KBM-7 (cell line): ENCODE results near the gene MARK3.

Experiments used
- DNase-seq: peaks from one replicate; pipeline ENCODE4 v3.0.0-alpha.2; 2015
- in situ Hi-C: fragments of 300-500 bp; cut with MboI; formaldehyde crosslinking; loops from 2 replicates; pipeline ENCODE4 v1.14.3; 2020; ENCODE audit warnings: low sequenced_read_pairs, low pct_unique_long_range_greater_than_20kb, mixed read lengths

Gene MARK3

DNA sequence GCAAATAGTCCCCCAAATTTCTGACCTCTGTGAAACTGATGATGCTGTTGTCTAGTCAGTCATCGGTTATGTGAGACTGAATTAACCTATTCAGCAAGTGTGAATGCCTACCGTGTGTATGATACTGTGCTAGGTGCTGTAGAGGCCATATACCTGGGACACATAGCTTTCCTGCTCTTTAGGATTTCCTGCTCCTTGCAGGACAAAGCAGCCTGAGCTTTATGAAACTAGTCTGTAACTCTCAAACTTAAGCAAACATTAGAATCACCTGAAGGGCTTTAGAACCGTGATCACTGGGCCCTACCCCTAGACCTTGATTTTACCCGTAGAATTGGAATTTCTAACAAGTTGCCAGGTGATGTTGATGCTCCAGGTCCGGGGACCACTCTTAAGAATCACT lies 6.9 kb downstream of the MARK3 start:
- in situ Hi-C loops = no loop called here
- DNase-seq = no peak

DNA sequence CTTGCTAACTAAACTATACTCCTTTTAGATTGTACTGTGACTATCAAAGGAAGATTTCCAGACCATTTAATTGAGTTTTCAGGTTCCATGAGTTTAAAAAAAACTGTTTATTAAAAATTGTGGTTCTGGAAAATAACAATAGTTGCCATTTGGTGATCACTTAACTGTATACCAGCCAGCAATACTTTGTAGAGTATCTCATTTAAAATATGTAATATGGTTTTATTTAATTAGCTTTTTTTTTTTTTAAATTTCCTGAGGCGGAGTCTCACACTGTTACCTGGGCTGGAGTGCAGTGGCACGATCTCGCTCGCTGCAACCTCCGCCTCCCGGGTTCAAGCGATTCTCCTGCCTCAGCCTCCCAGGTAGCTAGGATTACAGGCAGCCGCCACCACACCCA lies 7.4 kb downstream of the MARK3 start:
- no peak for DNase-seq
- in situ Hi-C loops = no loop called here

DNA sequence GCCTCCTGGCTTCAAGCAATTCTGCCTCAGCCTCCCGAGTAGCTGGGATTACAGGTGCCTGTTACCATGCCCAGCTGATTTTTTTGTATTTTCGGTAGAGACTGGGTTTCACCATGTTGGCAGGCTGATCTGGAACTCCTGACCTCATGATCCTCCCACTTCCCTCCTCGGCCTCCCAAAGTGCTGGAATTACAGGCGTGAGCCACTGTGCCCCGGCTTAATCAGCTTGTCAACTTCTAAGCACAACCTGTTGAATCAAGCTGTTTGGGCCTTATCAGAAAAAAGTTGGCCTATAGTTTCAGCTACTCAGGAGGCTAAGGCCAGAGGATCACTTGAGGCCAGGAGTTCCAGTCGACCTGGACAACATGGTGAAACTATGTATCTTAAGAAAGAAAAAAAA lies 7.9 kb downstream of the MARK3 start:
- in situ Hi-C loops = no loop called here
- no peak for DNase-seq

DNA sequence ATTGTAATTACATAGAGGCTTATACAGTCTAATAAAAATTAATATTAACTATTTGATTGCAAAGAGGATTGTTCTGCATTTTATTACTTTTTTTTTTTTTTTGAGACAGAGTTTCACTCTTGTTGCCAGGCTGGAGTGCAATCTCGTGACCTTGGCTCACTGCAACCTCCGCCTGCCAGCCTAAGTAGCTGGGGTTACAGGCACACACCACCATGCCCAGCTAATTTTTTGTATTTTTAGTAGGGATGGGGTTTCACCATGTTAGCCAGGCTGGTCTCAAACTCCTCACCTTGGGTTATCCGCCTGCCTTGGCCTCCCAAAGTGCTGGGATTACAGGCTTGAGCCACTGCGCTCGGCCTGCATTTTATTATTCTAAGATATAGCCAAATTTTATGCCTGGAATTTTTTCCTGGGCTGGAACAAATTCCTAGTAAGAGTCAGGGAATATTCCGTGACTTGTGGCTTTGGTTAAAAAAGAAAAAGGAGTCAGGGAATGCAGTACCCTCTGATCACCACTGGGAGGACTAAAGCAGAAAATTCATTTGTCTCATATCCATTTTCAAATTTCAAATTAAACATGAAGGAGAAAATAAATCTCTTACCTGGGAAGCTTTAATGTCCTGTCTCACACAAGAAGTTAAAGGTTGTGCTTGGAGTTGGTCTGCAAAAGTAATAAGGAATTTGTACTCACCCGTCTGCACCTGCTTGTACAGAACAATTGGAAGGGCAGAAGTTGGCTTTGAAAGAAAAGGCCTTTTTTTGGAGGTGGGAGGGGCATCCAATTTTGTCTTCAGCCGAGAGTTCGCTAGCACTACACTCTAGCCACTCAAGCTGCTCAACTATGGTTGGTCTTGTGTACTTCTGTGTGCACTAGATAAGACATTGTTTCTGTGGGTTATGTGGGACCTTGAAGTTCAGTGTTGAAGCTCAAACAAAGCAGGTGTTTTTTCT lies 8.7 kb downstream of the MARK3 start:
- DNase-seq = peak; percentile 65
- in situ Hi-C loops = no loop called here

DNA sequence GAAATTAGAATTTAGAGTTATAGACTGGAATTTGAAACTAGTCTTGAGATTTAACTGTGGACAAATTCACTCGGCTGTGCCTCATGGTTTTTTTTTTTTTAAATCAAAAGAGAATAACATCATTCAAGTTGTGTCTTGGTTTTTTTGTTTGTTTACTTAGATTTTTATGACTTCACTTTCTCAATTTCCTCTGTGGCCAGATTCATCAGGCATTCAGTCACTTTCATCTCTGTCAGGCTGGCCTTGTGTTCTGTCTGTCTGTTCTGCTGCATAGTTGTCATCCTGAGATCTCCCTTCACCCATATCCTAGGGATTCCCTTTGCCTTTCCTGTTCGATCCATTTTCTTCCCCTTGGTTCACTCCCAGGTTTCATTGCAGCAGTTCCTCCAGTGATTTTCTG lies 10.0 kb downstream of the MARK3 start:
- in situ Hi-C loops = no loop called here
- no peak for DNase-seq

DNA sequence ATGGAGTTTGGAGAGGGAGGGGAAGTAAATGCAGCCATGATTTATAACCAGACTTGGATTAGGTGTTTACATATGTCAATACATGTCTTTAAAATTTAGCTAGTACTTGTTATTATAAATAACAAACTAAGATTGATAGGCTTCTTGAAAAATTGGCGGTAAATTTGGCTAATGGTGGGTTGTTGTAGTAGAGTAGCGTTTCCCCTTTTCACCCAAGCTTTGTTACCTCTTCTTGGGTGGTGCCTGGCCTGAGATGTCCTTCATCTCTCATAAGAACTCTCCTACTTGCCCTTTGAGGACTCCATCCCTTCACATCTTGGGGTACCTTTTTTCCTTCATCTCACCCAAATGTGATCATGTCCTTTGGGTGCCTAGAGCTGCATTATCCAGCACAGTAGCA lies 11.2 kb downstream of the MARK3 start:
- no peak for DNase-seq
- in situ Hi-C loops = no loop called here

DNA sequence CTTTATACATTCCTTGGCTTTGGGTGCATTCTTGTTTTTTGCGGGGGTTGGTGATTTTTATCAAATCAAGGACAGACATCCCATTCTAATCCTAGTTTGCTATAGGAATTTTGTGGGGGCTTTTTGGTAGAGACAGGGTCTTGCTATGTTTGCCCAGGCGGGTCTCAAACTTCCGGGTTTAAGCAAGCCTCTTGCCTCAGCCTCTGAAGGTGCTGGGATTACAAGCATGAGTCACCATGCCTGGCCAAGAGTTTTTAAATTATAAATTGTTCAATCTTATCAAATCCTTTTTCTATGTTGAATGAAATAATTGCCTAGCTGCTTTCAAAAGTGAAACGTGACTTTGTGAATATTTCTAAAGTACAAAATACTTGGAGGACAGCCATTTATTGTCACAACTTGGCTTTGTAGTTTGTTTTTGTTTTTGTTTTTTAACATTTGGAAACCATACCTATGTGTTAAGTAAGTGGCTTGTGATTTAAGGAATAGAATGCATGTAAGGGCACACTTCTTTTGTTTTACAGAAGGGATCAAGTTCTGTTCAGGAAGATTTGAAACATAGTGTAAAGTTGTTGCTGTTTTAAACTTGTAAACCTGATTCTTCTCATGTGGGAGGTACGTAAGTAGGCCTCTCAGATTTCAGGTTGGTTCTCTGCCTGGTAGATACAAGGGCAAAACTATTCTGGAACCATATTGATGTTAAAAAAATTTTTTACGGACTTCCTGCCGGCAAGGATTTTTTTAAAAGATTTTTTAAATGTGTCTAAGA lies 13.4 kb downstream of the MARK3 start:
- peak; percentile 20 for DNase-seq
- in situ Hi-C loops = no loop called here

DNA sequence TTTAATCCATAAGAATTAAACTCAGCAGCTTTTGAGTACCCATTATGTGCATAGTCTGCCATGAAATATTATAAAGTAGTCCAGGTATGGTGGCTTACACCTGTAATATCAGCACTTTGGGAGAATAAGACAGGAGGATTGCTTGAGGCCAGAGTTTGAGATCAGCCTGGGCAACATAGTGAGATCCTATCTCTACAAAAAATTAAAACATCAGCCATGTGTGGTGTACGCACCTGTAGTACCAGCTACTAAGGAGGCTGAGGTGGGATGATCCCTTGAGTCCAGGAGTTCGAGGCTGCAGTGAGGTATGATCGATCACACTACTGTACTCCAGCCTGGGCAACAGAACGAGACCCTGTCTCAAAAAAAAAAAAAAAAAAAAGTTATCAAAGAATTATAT lies 15.3 kb downstream of the MARK3 start:
- in situ Hi-C loops = no loop called here

DNA sequence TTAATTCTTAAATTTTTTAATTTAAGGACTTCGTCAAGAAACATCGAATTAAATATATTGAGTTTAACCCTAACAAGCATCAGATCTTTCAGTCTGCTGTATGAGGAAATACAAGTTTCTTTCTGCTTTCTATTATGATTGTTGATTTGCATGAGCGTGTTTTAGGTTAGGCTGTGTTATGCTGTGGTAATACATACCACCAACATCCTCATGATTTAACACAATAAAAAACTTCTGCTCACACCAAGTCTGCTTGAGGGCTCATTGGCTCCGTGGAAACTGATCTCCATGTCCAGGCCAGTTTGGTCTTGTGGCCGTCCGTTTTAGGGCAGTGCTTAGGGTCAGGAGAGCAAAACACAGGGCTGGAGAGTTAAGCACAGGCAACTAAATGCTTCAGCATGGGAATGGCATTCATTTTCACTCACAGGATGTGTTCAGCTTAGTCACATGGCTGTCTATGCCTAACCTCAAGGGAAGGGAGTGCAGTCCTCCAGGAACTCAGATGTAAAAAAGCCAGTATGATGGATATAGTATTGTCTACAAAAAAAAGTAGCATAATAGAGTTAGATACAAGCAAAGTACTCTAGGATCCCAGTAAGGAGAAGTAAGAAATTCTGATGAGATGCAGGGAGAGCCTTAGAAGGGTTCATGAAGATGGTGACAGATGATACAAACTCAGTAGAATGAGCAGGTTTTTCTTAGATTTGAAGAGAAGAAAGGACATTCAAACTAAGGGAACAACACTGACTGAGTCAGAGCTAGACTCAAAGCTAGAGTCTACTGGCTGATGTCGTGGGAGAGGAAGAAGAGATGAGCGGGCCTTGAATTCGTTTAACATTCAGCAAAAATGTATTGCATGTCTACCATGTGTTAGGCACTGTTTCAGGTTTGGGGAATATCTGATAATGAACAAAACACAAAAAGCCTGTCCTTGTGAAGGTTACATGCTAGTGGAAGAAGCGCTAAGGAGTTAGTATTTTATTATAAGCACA lies 16.3 kb downstream of the MARK3 start:
- in situ Hi-C loops = no loop called here

More for the DNA sequence above, 15.3 kb downstream of the MARK3 start:
- DNase-seq = no peak

DNA sequence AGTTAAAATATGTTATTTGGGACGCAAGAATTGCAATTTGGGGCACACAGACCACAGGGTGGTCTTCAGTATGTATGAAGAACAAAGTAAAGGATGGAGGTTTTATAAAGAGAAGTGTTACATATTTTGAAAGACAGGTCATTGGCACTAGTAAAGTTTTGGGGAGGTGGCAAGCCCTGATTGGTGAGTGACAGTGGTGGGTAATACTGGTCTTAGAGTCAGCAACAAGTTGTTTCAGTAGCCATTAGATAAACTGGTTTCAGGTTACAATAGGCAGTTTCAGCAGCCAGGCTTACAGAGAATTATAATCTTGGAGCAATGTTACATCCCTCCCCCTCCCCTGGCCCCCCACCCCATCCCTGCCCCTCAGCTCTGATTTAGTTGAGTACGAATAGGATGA lies 17.5 kb downstream of the MARK3 start:
- in situ Hi-C loops = no loop called here
- no peak for DNase-seq

More for the DNA sequence above, 16.3 kb downstream of the MARK3 start:
- peak; percentile 35 for DNase-seq

DNA sequence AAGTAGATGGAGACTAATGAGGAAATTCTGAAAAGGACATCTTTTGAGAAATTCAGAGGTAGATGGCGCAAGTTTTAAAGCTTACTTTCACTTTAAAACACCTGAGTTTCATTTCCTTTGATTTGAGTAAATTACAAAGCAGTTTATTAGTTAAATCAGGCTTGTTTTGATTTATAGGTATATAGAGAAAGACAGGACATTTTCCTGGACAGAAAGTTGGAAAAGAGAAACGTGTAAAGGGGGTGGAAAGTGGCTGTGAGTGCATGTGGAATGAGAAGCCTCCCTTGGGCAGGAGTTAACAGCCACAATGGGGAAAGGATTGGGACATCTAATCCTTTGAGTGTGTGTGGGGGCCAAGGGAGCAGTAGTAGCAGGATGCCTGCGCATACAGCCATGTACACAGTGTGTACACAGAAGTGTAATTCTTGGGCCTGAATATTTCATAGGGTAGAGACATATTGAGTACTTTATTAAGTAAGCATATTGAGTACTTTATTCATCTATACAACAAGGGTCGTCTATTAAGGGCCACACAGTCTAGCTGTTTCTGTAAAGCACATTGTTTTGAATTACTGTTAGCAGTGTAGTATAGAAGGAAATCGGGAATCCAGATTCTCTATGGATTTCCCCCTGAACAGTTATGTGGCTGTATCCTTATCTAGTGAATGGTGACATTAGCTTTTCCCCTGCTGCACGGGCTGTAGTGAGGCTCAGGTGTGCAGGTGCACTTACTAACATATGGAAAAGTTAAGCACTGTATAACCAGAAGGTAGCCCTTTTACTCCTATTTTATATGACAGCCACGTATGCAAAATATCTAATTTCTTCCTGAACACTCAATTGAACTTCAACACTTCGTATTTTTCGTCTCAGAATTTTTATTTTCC lies 19.1 kb downstream of the MARK3 start:
- DNase-seq = no peak

DNA sequence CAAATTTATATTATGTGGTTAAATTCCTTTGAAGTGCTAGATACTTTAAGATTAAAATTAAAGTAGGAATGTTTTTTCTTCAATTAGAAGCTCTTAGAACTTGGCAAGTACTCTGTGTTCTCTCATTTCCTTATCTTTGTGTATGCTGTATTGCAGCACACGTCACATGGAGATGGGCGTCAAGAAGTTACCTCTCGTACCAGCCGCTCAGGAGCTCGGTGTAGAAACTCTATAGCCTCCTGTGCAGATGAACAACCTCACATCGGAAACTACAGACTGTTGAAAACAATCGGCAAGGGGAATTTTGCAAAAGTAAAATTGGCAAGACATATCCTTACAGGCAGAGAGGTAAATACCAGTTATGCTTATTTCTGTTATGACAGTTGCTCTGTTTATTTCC lies 19.7 kb downstream of the MARK3 start:
- in situ Hi-C loops = no loop called here
- DNase-seq = no peak

More for the DNA sequence above, 19.1 kb downstream of the MARK3 start:
- in situ Hi-C loops = no loop called here

DNA sequence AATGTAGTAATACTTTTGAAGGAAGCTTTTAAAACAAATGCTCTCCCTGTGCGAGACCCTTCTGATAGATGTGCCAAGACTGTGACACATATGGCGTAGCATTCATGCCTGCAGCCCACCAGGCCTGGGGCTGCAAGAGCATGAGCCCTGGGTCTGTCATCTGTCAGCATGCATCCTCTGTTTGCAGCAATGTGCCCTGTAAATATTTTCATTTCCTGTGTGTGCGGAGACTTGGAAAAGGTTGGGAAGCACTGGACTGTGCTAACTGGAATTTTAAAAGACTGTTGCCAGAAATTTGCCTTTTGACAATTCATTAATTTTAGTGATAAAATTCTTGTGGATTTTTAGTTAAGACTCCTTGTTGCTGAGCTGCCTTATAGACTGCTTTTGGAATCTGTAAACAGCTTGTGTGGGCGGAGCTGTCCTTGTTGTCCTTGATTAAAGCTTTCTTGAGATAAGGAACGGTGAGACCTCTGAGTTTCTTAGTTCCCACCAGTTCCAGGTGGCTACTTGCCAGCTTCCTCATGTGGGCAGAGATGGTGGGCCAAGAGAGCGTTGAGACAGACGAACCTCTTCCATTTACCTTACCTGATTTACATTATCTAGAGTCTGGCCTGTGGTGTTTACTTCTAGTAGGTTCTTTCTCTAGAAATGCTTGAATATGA lies 23.4 kb downstream of the MARK3 start:
- in situ Hi-C loops = no loop called here

DNA sequence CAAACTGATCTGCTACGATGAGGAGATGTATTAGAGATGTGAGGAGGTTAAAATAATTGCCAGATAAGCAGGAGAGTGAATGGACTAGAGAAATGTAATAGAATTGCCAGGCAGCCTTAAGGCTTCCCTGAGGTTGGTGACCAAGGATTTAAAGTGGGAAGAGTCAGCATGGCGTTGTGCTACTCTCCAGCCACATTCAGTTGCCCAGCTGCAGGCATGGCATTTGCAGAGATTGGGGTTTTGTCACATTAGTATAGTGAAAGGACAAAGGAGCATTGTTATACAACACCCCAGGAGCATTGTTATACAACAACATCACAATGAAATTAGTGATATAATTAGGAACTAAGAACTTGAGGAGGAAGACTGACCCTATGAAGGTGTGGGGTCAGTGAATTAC lies 31.7 kb downstream of the MARK3 start:
- in situ Hi-C loops = no loop called here

More for the DNA sequence above, 23.4 kb downstream of the MARK3 start:
- DNase-seq = no peak

DNA sequence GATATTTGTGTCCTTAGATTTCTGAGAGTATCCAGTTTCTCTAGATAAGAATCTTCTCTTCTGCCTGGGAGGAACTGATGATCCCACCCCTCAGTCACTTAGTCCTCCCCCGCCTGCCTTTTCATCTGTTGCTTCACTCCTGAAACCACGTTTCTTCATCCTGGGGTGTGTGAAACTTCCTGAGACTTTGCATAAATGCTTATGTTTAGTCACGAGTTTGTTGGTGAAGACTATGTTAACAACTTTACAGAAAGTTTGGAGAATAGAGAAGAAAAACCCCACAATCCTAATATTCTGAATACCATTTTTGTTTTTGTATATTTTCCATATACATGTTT lies 33.2 kb downstream of the MARK3 start:
- peak; percentile 81 for DNase-seq
- in situ Hi-C loops = no loop called here

More for the DNA sequence above, 31.7 kb downstream of the MARK3 start:
- DNase-seq = no peak

DNA sequence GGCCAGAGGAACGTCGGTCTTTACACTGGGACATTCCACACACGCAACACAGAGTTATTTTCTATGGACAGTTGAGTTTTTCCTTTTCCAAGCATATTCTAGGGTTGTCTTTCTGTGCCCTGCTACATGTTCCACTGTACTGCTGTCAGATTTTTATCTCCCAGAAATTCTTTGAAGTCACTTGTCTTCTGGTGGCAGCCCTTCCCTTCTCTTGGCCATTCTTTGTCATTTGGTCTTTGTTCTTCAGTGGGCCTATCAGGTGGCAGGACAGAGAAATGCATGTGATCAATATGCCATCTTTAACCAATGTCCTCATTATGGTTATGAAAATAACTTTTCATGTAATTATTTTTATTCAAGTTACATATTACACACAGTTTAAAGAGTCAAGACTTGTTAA lies 36.3 kb downstream of the MARK3 start:
- in situ Hi-C loops = no loop called here
- no peak for DNase-seq

DNA sequence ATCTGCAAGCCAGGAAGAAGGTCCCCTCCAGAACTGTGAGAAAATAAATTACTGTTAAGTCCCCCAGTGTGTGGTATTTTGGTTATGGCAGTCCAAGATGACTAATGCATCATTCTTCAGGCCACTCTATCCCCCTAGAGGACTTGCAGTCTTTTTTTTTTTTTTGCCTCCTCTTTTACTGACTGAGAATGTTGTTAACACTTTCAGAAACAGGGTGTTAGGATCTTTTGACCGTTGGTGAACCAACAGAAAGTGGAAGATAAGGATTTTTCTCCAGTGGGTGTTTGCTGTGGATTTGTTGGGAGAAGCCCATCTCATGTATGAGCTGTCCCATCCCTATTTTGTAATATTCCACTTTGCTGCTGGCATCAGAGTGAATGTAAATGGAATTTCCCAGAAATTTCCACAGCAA lies 37.8 kb downstream of the MARK3 start:
- in situ Hi-C loops = no loop called here
- DNase-seq = no peak
